HG03469 (cell line): Measurements from ENCODE around the gene CHI3L1.

Experiments
- ATAC-seq: cut with Tn5 transposase; IDR thresholded peaks from one replicate; pipeline ENCODE4 v1.9.1; 2021; ENCODE audit warnings: mild to moderate bottlenecking, moderate library complexity, moderate number of reproducible peaks; ENCODE audit not compliant: unreplicated experiment

Gene CHI3L1

DNA sequence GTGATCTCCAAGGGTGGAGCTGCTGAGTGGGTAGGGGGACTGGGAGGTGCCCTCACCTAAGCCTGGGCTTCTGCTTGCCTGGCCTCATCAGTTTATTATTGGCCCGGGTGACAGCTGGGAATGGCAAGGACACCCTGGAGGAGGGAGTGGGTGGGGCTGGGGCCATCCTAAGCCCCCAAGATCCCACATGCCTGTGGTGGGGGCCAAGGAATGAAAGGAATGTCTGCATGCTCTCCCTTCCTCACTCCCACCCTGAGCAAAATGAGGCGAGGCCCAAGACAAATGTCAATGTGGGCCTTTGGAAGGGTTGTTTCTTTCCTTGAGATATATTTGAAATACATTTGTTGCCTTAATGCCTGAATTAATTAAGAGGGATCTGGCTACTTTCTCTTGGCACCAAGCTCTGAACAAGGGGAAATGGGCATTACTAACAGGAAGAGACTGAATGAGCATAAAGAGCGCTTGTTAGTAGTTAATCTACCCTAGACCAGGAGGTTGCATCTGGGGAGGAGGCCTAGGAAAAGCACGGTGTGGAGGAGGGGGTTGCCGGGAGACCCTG lies 19.7 kb upstream of the CHI3L1 start:
- ATAC-seq: no peak

DNA sequence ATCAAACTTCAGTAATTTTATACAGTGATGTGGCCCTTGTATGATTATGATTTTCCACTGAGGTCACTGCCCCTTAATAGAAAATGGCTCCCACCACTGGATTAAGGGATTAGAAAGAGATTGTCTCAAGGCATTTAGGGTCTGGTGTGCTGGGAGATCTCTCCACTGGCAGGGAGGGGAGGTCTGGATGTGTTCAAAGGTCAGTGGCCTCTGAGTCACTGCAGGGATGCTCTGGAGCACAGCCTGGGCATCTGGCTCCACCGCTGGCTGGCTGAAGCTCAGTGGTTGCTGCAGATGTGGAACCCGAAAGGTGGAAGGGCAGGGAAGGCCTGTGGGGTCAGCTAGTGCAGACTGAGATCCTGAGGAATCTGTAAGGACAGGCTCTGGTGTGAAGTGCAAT lies 18.3 kb upstream of the CHI3L1 start:
- ATAC-seq: no peak

DNA sequence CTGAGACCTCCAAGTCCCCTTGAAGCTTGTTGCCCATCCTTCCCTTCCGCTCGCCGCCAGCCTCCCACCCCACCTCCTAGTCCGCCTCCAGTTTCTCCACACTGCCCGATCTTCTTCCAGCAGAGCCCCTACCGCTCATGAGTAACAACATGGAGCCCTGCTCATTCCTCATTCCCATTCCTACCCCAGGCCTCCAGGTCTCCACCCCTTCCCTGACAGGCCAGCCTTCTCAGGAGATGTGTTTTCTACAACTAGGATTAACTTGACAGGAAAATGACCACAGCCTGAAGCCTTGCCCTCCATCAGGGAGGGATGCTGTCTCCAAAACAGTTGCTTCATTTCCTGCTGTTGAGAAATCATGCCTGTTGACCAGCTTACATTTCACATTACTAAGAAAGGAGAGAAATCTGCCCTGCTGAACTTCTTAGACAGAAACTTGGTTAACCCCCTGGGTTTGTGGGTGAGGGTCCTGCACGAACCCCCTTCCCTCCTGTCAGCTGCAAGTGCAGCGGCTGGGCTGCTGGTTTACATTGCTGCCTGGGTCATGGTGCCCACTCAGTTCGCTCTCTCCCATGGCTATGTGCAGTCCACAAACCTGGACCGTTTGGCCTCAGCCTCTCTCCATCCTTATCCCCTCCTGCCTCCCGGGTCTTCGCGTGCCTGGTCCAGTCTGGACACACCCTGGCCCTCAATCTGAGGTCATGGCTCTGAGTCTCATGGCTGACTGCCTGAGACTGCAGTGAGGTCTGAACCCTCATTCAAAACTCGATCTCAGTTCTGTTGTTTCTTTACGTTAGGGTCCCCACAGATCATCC lies 16.1 kb upstream of the CHI3L1 start:
- no peak for ATAC-seq

DNA sequence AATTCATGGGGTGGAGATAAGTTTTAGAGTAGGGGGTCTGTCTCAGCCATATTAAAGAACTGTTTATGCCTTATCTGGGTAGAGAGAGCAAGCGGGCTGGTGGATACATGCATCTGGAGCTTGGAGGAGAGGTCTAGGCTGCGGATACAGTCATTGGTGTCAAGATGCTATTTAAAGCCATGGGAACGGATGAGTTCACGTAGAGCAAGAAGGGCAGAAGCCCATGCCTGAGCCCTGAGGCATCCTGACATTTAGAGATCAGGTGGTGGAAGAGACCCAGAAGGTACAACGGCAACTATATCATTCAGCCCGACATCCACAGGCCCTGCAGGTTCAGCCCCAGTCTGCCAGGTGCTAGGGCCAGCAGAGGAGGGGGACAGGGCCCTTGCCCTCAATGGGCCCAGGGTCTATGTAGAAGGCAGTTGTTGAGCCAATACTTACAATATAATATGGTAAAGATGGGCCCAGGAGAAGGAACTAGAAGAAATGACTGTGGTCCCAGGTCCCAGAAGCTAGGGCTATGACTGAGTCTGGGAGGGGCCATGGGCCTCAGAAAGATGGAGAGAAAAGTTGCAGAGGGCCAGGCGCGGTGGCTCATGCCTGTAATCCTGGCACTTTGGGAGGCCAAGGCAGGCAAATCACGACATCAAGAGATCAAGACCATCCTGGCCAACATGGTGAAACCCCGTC lies 15.2 kb upstream of the CHI3L1 start:
- no peak for ATAC-seq

DNA sequence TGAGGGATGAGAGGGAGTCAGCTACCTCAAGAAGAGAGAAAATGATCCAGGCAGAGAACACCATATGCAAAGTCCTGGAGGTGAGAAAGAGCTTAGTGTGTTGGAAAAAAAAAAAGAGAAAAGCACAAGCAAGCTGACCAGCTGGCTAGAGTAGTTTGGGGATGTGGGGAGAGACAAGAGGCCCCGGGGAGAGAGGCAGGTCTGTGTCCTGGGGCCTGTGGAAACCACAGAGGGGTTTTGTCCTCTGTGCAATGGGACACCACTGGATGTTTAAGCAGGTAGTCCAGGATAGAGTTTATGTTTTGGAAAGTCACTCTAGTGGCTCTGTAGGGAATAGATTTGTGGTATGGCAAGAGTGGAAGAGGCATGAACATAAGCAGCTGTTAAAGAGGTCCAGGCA lies 14.4 kb upstream of the CHI3L1 start:
- no peak for ATAC-seq

DNA sequence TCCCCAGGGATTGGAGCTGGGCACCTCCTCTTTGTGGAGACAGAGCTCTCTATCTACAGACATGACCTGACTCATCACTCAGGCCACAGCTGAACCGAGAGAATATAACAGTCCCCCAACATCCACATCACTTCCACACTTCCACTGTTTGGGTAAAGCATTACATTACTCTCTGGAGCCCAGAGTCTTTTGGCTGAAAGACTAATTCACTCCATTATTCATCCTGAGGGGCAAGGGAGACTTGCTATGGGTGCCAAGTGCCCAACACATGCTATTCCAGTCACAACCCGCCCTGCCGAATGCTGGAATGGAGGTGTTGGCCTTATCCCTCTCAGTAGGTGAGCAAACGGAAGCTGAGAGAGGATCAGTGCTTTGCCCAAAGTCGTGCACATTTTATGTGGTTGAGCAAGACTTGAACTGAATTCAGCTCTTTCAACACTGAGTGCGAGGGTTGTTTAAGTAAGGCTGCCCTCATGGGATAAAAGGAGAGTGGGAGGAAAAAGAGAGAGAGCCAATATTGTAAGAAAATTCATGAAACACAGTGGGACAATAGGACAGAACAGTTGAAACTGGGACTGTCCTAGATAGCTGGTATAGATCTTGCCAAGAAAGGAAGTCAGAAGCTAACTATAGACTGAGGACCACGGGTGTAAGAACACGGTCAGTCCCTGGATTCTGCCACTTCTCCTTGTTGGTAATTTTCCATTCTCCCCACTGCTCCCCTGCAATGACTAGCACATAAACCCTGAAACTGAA lies 13.5 kb upstream of the CHI3L1 start:
- no peak for ATAC-seq

DNA sequence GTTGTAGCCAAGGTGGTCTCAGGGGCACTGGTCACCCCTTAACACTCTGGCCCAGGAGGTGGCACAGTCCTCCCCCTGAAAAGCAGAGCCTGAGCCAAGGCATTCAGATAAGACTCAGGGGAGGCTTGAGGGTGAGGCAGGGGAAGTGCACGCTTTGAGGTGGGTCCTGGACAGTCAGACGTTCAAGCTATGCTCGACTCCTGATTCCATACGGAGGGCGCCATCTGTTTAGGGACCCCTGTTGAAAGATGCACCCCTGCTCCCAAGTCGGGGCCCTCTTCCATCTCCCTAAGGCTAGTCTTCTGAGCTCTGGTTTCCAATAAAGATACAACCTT lies 12.9 kb upstream of the CHI3L1 start:
- ATAC-seq: no peak

DNA sequence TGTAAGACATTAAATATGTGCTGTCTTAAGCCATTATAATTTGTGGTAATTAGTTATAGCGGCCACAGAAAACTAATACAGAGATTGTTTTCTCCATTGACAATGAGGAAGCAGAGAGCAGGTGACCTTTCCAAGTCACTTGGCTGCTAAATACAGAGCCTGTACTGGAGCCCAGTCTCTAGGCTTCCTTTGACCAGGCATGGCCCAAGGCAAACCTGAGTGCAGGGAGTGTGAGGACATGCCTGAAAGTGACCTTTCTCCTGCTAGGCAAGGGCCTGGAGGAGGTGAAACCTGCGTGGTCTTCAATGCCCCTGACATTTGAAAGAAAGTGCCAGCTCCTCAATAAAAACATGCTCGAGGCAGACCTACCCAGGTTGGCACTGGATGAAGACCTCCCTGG lies 12.5 kb upstream of the CHI3L1 start:
- ATAC-seq: no peak

DNA sequence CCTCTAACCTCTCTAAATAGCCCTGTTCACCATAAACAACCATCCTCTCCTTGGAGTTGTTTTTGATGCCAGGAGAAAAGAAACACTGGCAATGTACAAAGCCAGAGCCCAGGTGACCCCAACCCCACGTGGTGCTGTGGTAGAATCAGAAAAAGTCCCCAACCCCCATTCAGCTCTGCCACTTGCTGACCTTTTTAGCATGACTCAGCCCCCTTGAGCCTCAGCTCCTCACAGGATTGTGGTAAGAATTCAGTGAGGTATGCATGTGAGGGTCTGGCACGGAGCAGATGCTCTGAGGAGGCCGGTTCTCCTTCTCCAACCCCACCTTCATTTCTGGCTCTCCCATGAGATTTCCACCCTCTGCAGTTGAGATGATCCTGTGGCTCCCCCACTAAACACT lies 11.1 kb upstream of the CHI3L1 start:
- no peak for ATAC-seq

DNA sequence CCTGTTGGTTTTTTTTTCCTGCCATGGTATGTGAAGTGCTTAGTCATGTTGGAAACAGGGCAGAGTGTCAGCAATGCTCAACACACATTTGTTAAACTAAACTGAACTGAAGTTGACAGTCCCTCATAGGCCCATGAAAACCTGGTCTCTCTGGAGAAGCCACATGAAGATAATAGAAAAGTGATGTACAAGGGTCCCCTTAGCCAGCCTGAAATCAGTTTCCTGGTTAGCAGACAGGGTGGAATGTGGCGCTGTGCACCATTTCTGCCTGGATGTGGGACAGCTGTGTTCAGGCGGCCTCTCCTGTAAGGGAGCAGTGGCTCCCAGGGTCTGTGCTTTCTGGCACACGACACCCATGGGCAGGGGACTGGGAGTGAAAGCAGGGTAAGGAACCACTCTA lies 9.9 kb upstream of the CHI3L1 start:
- no peak for ATAC-seq

DNA sequence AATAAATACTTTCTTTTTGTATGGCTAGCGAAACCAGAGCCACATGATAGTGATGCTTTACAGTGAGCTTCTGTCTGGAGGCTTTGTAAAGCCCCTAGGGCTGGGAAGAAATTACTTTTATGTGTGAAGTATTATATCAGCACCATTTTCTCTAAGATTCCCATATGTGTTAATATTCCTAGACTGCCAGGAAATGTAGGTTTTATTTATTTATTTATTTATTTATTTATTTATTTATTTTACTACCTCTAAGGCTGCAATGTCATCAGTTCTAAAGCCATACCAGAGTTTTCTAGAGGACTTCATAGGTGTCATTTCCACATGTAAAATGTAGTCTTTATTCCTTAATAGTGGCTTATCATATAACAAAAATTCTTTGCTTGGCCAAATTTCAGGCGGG lies 4.4 kb upstream of the CHI3L1 start:
- no peak for ATAC-seq

DNA sequence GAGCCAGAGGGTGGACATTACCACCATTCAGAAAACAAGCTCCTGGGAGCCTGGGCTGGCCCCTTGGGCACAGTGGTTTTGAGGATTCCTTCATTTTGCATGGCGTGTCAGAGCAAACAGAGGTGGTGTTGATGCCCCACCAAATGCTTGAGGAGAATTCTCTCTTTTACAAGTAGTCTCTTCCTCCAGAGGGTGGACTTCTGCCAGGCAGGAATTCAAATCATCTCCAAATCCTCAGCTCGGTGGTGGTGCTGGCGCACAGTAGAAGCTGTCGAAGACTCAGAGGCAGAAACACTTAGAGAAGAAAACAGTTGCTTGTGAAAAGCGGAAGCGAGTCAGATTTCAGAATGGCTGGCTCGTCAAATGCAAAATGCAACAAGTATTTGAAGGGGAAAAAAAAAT lies 3.4 kb upstream of the CHI3L1 start:
- no peak for ATAC-seq

DNA sequence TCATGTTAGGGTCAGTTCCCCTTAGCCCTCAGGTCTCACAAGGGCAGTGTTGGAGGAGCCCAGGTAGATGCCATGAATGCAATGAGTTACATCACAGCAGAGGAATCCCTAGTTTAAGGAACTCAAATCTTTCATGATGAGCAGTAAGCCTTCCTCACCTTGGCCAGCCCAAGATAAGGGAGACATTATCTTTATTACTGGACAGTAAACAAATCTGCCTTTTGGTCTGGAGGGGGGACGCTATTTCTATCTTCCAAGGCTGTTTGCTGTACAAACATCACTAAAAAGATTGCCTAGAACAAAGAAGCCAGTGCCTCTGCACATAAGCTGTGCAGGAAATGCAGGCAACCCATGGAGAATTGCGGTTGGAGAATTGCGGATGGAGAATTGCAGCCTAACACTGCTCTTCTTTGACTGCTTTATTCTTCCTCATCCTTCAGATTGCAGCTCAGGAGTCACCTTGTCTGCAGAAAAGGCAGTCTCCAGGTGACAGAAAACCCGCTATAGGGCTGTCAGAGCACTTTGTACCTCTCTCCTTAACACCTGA lies 2.3 kb upstream of the CHI3L1 start:
- no peak for ATAC-seq

DNA sequence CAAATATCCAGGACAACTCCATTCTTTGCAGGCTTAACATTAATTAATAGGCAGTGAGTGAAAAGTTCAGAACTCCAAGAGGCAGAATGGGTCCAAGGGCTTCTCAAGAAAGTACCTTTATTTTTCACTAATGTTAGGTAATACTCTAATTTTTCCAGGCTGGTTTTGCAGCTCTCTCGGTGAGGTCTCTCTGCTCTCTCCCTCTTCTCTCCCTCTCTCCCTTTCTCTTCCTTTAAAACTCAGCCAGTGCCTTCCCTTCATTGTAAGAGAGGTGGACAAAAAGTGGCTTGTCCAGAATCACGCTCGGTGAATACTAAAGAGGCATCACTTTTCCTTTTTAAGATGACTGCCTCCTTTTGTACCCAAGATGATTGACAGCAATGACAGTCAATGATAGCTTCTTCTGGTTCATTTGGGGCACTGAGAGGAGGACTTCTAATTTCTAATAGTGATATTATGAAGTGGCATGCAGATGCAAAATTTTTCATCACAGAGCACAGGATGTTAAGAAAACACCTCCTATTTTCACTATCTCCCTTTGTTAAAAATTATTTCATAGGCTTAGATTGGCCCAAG lies 1.3 kb upstream of the CHI3L1 start:
- ATAC-seq: no peak

DNA sequence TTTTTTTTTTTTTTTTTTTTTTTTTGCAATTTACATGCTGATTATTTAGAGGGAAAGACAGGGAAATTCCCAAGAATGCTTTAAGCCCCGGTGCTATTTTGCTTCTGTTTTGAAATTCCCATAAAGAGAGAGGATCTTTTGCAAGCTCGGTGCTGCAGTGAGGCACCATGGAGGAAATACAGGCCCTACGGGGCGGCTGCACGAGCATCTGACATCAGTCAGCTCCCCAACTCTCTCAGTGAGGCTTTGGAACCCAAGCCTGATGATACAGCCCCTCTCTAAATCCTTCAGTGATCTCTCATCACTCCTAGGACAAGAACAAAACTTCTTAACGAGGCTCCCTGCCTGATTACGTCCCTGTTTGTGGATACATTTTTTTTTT lies 791 bp upstream of the CHI3L1 start:
- no peak for ATAC-seq

DNA sequence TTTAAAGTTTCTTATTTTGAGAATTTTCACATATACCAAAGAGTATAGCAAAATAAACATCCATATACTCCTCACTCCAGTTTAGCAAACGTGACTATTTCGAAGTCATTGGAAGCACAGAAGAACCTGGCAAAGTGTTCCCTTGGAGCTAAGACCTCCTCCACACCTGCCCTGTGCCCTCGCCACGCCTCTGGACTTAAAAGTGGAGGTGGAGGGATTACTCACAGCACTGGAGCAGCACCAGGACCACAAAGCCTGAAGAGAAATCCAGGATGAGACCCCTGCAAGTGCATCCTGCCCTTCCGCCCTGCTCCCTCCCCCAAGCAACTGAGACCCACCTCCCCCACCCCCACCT lies 436 bp downstream of the CHI3L1 start:
- no peak for ATAC-seq

DNA sequence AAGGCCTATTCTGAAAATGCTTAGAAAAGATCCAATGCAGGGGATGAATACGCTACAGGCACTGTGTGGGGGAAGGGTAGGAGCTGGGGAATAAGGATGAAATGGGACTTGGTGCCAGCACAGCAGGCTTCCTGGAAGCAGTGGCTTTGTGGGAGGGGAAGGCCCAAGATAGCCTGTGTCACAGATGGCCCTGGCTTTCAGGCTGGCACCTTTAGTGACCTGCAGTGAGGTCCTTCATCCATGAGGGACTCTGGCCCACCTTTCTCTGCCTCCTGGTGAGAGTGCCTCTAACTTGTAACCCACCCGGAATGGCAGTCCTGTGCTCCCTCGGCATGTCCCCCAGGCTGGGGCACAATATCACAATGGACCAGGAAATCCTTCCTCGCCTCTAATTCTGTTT lies 919 bp downstream of the CHI3L1 start:
- ATAC-seq: no peak

DNA sequence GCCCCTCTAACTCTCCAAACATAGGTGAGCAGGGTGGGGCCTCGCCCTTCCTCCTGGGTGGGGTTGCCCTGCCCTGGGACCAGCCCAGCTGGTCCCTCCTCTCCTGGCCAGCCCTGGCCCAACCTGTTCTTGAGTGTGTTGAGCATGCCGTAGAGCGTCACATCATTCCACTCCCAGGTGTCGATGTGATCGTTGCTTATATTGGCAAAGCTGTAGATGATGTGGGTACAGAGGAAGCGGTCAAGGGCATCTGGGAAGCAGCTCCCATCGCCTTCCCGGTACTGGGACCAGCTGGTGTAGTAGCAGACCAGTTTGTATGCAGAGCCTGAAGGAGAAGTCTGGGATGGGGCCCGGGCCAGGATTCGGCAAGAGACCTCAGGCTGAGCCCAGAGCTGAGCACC lies 1.4 kb downstream of the CHI3L1 start:
- no peak for ATAC-seq

DNA sequence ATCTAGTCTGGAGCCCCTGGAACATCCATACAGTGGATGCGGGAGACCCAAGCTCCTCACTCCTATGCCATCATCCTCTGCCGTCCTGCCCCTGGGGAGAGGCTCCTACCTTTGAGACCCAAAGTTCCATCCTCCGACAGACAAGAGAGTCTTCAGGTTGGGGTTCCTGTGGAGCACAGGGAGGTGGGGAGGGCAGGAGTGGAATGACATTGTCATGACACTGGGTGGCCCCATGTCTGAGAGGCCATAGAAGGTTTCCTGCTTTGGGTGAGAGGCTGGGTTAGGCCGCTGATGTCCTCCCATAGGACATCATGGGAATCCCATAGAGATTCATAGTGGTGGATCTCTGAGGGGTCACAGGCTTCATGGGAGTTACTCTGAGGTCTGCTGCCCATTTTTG lies 2.0 kb downstream of the CHI3L1 start:
- ATAC-seq: no peak

DNA sequence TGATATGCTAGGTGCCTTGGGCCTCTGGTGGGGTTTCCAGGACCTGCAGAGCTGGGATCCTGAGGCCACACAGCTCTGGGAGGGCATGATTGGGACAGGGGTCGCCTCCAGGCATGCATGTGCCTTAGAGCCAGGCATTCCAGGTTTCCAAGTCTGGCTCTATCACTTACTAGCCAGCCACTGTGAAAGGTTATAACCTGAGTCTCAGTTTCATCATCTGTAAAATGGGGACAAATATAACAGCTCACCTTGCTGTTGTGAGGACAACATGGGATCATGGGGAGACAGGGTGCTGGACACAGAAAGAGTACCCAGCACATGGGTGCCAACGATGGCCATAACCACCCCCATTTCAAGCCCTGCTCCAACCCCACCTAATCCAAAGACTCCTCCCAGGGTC lies 2.7 kb downstream of the CHI3L1 start:
- ATAC-seq: no peak

DNA sequence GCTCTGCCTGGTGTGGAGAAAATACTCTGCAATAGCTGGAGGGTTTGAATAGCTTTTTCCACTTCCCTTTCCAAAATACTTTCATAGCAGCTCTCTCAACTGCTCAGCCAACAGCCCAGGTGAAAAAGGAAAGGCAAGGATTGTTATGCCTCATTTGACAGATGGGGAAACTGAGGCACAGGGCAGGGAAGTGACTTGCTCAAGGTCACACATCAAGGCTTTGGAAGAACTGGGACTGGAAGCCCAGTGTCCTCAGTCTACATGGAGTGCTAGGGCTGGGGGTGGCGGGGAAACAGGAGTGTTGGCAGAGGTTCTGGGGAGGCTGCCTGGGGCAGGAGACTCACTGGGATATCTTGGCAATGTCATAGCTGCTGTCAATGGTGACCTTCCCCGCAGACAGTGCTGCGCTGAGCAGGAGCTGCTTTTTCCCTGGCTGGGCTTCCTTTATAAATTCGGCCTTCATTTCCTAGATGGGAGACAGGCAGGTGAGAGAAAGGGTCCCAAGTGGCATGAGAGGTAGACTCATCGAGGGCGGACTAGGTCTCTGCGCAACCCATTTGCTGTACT lies 4.0 kb downstream of the CHI3L1 start:
- ATAC-seq: no peak
